Epithelial cell of esophagus (primary cell): ENCODE measurements around the gene UBR7.

ENCODE experiments used
- DNase-seq: peaks from one replicate; pipeline ENCODE4 v3.0.0; 2010; ENCODE audit warnings: low read depth
- H3K4me3 ChIP-seq: 2 replicates; pipeline ENCODE4 v1.5.1; 2011; ENCODE audit warnings: mild to moderate bottlenecking, low read length, control low read depth
- CTCF ChIP-seq: IDR thresholded peaks from 2 replicates; pipeline ENCODE4 v1.5.1; 2011; ENCODE audit warnings: low read depth, mild to moderate bottlenecking, low read length, control low read depth, inconsistent platforms; ENCODE audit not compliant: insufficient read depth; ENCODE audit errors: missing control alignments

UBR7 gene

GRCh38 chr14:93207468-93208308 lies 632 bp downstream of the UBR7 start:
- H3K4me3 ChIP-seq: peak overlapping the region; percentile 91
- DNase-seq: peak; percentile 55
- peak; percentile 8 for TF ChIP-seq CTCF

GRCh38 chr14:93212432-93212831 lies 5.4 kb downstream of the UBR7 start:
- no peak overlapping the region for H3K4me3 ChIP-seq
- TF ChIP-seq CTCF: no peak
- no peak for DNase-seq

GRCh38 chr14:93214598-93214997 lies 7.5 kb downstream of the UBR7 start:
- no peak for TF ChIP-seq CTCF
- no peak overlapping the region for H3K4me3 ChIP-seq
- DNase-seq: no peak

GRCh38 chr14:93219103-93219726 lies 12.2 kb downstream of the UBR7 start:
- peak; percentile 83 for DNase-seq
- peak; percentile 80 for TF ChIP-seq CTCF
- H3K4me3 ChIP-seq: no peak overlapping the region

GRCh38 chr14:93220509-93220908 lies 13.5 kb downstream of the UBR7 start:
- no peak overlapping the region for H3K4me3 ChIP-seq
- no peak for DNase-seq
- no peak for TF ChIP-seq CTCF

- no peak overlapping the region for H3K4me3 ChIP-seq
- no peak for TF ChIP-seq CTCF
- no peak for DNase-seq
These were observed 16.5 kb downstream of the UBR7 start for GRCh38 chr14:93223565-93223964.
